GM08714 (cell line): ENCODE measurements around the gene STX17.
"Not testable (repeated sequence)": the region's sequence is repeated elsewhere in the genome, so short reads cannot be mapped to it uniquely, and the experiment has no call there.

Experiments used
- H3K4me3 ChIP-seq: fragments of 200-500 bp; sonication (Bioruptor generic); 2 replicates; pipeline ENCODE4 v1.5.1; 2014; ENCODE audit warnings: mild to moderate bottlenecking, low read length, inconsistent platforms
- ZNF274 ChIP-seq: IDR thresholded peaks from 2 replicates; pipeline ENCODE4 v1.6.1; 2012; ENCODE audit warnings: mild to moderate bottlenecking, low read depth, low read length

The STX17 gene

DNA sequence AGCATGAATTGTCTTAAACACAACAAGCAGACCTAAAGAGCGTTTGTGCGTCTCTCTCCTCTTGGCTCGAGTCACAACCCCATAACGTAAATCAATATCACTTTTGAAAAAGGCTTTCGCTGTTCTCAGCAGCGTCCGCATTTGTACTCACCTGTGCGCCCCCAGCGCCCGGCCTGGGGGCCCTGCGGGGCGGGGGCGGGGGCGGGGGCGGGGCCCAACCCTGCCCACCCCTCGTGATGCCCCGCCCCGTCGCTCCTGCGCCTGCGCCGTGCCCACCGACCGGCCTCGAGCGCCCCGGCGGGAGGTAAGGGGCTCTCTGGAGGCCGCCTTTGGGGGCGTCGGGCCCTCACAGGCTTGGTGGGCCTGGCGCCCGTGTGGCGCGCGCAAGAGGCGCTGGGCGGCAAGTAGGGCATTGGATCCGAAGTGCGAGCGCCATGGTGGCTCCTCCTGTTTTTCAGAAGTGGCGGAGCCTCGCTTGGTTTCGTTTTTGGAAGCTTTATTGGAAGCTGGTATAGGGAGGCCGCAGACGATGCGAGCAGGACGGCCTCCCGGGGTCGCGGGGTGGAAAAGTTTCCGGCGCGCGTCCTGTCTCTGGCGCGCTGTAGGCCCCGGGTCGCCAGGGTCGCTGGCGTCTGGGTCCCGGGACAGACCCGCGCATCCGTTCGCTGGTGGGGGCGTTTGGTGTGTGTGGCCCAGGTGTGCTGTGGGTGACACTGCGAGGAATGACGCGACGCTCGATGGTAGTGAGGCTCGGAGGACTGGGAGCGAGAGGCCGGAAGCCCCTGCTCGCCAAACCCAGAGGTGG, at the start of gene STX17:
STX17 (plus strand) TSS at position 252 of the 805 bp plus-strand sequence. CDS start 8,586 bp downstream, outside the sequence.
- TF ChIP-seq ZNF274: no peak

GRCh38 chr9:99857576-99857975, 48.9 kb upstream of the STX17 start:
- not testable (repeated sequence) for H3K4me3 ChIP-seq

More for the DNA sequence above, at the start of gene STX17:
- peak within 1 kb of the TSS; percentile 91 for H3K4me3 ChIP-seq

GRCh38 chr9:99858087-99858486, 48.4 kb upstream of the STX17 start:
- no peak overlapping the region for H3K4me3 ChIP-seq
- TF ChIP-seq ZNF274: no peak

- H3K4me3 ChIP-seq: no peak overlapping the region
- no peak for TF ChIP-seq ZNF274
Observed at GRCh38 chr9:99859243-99859980, 47.0 kb upstream of the STX17 start.

GRCh38 chr9:99860266-99860665, 46.2 kb upstream of the STX17 start:
- no peak overlapping the region for H3K4me3 ChIP-seq
- no peak for TF ChIP-seq ZNF274

- no peak for TF ChIP-seq ZNF274
Observed at GRCh38 chr9:99863955-99864354, 42.5 kb upstream of the STX17 start.

DNA sequence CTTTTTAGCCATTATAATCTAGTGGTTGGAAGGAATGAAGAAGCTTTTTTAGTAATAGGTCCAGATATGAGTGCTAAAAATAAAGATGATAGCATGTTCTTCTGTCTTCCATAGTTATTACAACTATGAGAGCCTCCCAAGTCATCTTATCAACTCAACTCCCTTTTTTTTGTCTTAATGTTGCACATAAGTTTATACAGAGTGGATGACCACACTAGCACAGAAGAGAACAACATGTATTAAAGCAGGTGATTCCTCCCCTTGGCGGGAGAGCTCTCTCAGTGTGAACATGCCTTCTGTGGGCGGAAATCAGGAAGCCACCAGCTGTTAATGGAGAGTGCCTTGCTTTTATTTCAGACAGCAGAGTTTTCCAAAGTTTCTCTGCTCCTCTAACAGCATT, 40.1 kb upstream of the STX17 start:
- no peak overlapping the region for H3K4me3 ChIP-seq
- TF ChIP-seq ZNF274: no peak

More at GRCh38 chr9:99863955-99864354, 42.5 kb upstream of the STX17 start:
- no peak overlapping the region for H3K4me3 ChIP-seq

DNA sequence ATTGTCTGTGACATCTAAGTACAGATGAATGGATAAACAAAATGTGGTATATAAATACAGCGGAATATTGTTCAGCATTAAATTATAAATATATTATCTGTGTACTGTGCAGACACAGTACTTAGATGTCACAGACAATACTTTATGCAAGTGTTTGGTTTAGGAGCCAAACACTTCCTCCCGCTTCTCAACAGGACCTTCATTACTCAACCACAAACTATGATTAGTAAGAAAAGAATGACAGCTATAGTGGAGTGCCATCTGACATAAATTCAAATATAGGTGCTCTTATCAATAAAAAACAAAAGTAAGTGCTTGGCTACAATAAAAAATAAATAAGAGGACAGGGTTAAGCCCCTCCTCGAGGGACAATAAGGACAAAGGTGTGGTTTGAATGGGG, 38.9 kb upstream of the STX17 start:
- H3K4me3 ChIP-seq: no peak overlapping the region
- TF ChIP-seq ZNF274: no peak

GRCh38 chr9:99867968-99868367, 38.5 kb upstream of the STX17 start:
- H3K4me3 ChIP-seq: no peak overlapping the region
- TF ChIP-seq ZNF274: no peak

- H3K4me3 ChIP-seq: no peak overlapping the region
- TF ChIP-seq ZNF274: no peak
Observed at GRCh38 chr9:99868845-99869244, 37.6 kb upstream of the STX17 start.

- no peak for TF ChIP-seq ZNF274
- H3K4me3 ChIP-seq: no peak overlapping the region
Observed at GRCh38 chr9:99870126-99870525, 36.3 kb upstream of the STX17 start.

GRCh38 chr9:99873531-99873930, 32.9 kb upstream of the STX17 start:
- no peak overlapping the region for H3K4me3 ChIP-seq
- no peak for TF ChIP-seq ZNF274

- TF ChIP-seq ZNF274: no peak
Observed at GRCh38 chr9:99873943-99874584, 32.4 kb upstream of the STX17 start.

GRCh38 chr9:99876190-99876589, 30.3 kb upstream of the STX17 start:
- H3K4me3 ChIP-seq: no peak overlapping the region
- no peak for TF ChIP-seq ZNF274

More at GRCh38 chr9:99873943-99874584, 32.4 kb upstream of the STX17 start:
- H3K4me3 ChIP-seq: no peak overlapping the region

DNA sequence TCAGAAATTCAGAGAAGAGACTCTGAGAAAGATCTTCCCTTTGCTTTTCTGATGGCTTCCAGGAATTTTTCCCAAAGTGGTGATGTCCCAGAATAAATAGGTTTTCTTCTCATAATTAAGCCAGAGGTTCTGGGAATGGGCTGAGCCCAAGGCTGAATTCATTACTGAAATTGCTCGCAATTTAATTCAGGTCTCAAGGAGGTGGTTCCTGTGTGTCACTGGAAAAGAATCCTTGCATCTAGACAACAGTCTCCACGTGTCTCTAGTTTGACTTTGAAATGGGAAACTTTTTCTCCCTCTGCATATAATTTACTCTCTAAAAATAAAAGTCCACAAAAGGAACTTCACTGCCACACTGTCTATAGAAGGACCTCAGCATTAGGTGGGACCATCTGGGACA, 27.8 kb upstream of the STX17 start:
- no peak overlapping the region for H3K4me3 ChIP-seq

More for the DNA sequence above, 27.8 kb upstream of the STX17 start:
- no peak for TF ChIP-seq ZNF274
